Measurements from ENCODE around the gene KRTAP24-1. TPM values are rescaled to one million over a fixed set of nuclear protein-coding genes. Genes with fewer than 3 reads are reported as not detected.

The KRTAP24-1 gene
- total and polyA plus RNA-seq, 2 experiments from 2014 or later = not detected

DNA sequence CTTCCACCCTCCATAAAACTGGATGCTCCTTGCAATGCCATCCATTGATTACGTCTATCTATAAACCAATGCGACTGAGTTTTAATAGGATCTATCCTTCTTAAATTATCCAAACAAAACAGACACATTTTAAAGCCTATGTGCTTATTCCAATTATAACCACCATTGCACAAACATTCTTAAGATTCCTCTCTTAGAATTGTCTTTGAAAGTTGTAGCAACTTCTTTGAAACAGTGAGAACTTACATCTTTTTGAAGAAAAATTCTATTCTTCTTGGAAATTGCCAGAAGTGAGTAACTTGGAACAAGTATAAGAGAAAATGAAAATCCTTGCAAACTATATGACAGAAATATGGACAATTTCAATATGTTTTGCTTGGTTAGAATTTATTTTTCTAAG is 37.5 kb upstream of the KRTAP24-1 start, which contains the start of gene KRTAP26-1:
TSS of gene KRTAP26-1 (minus strand) at position 101 of the 400 bp plus-strand sequence. CDS start 280 bp downstream, outside the sequence.
- Histone ChIP-seq H3K4me1 (ENCODE audit: insufficient read depth) (no peaks in the 10 kb centered on the region), H3K27ac (no peak within 1 kb of the TSS), H3K4me2 (no peak within 1 kb of the TSS), H4K20me1 (ENCODE audit: insufficient read depth, poor library complexity, severe bottlenecking) (no peaks in the 10 kb centered on the region), H3K27me3 (no peaks in the 10 kb centered on the region), H3K79me2 (no peaks in the 10 kb centered on the region), H3K9me3 (ENCODE audit: low read depth) (peaks cover 5% of the 10 kb centered on the region), H3K4me3 (no peak within 1 kb of the TSS), H2AFZ (no peak within 1 kb of the TSS), H3K36me3 (replicated peaks; ENCODE audit: insufficient read depth, low read depth) (no peaks in the 10 kb centered on the region), H3K9me2 (replicated peaks; ENCODE audit: insufficient read depth) (no peaks in the 10 kb centered on the region)
- 94% methylated on average over 2 of the region's 2 CpGs for WGBS (ENCODE audit: low lambda C conversion rate, missing lambda C conversion rate)
- TF ChIP-seq EZH2phosphoT487 (IDR thresholded peaks at IDR 0.05; ENCODE audit: low read depth, severe bottlenecking, unreplicated experiment) (no peak), EZH2 (IDR thresholded peaks at IDR 0.05; ENCODE audit: borderline replicate concordance) (no peak)
- TF ChIP-seq, protein P1, sequence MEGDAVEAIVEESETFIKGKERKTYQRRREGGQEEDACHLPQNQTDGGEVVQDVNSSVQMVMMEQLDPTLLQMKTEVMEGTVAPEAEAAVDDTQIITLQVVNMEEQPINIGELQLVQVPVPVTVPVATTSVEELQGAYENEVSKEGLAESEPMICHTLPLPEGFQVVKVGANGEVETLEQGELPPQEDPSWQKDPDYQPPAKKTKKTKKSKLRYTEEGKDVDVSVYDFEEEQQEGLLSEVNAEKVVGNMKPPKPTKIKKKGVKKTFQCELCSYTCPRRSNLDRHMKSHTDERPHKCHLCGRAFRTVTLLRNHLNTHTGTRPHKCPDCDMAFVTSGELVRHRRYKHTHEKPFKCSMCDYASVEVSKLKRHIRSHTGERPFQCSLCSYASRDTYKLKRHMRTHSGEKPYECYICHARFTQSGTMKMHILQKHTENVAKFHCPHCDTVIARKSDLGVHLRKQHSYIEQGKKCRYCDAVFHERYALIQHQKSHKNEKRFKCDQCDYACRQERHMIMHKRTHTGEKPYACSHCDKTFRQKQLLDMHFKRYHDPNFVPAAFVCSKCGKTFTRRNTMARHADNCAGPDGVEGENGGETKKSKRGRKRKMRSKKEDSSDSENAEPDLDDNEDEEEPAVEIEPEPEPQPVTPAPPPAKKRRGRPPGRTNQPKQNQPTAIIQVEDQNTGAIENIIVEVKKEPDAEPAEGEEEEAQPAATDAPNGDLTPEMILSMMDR (IDR thresholded peaks at IDR 0.05; ENCODE audit: poor library complexity) = no peak
- DNase-seq (ENCODE audit: low spot score) = no peak

DNA sequence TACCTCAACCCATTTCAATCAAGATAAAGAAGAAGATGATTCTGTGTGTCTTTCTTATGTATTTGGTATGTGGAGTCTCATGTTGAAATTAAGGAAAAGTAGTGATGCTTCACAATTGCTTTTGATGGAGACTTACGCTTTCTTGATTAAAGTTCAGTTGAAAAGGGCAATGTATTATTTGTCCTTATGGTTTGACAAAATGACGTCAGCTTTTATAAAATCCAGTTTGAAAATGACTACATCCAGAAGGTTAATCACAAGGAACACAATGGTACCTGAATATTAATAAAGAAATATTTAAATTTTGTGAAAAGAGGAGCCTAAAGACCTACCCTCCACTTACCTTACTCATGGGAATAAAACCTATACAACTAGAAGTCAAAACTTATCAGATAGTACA is 33.0 kb upstream of the KRTAP24-1 start:
- H3K4me2 ChIP-seq = no peak overlapping the region
- H3K4me3 ChIP-seq = no peak overlapping the region
- H4K20me1 ChIP-seq (ENCODE audit: insufficient read depth, poor library complexity, severe bottlenecking) = no peaks in the 10 kb centered on the region
- H3K9me3 ChIP-seq (ENCODE audit: low read depth) = no peaks in the 10 kb centered on the region
- no peak for TF ChIP-seq EZH2phosphoT487 (IDR thresholded peaks at IDR 0.05; ENCODE audit: low read depth, severe bottlenecking, unreplicated experiment)
- TF ChIP-seq EZH2 (IDR thresholded peaks at IDR 0.05; ENCODE audit: borderline replicate concordance) = no peak
- TF ChIP-seq, protein P1 (IDR thresholded peaks at IDR 0.05; ENCODE audit: poor library complexity) = no peak
- no peaks in the 10 kb centered on the region for H3K9me2 ChIP-seq (replicated peaks; ENCODE audit: insufficient read depth)
- H3K27me3 ChIP-seq = no peaks in the 10 kb centered on the region
- no peak overlapping the region for H2AFZ ChIP-seq
- no peak overlapping the region for H3K27ac ChIP-seq
- no peaks in the 10 kb centered on the region for H3K4me1 ChIP-seq (ENCODE audit: insufficient read depth)
- no peaks in the 10 kb centered on the region for H3K36me3 ChIP-seq (replicated peaks; ENCODE audit: insufficient read depth, low read depth)
- DNase-seq (ENCODE audit: low spot score) = no peak
- no peaks in the 10 kb centered on the region for H3K79me2 ChIP-seq
- 95% methylated on average over 2 of the region's 2 CpGs for WGBS (ENCODE audit: low lambda C conversion rate, missing lambda C conversion rate)

DNA sequence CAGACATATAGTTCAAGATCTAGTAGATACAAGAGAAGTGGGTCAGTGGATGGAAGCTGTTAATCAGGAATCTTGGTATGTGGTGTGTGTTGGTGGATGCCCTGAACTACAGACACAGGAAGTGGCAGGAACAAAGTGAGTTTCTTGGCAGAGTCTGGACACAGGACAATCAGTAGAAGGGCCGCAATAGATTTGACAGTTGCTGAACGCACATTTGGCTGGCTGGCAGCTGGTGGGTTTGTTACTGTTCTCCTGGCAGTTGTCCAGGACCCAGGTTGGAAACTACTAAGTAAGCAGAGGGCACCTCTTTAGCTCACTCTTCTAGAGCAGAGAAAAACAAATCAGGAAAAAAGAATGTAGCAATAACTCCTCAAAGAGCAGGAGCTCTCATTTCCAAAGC is 24.1 kb upstream of the KRTAP24-1 start:
- WGBS (ENCODE audit: low lambda C conversion rate, missing lambda C conversion rate) = 81% methylated on average over 2 of the region's 2 CpGs

More for the DNA sequence above, 24.1 kb upstream of the KRTAP24-1 start:
- Histone ChIP-seq H3K4me1 (ENCODE audit: insufficient read depth) (no peaks in the 10 kb centered on the region), H3K4me2 (no peak overlapping the region), H3K27ac (no peak overlapping the region), H3K27me3 (no peaks in the 10 kb centered on the region), H3K36me3 (replicated peaks; ENCODE audit: insufficient read depth, low read depth) (no peaks in the 10 kb centered on the region), H2AFZ (no peak overlapping the region), H3K9me2 (replicated peaks; ENCODE audit: insufficient read depth) (no peaks in the 10 kb centered on the region), H3K9me3 (ENCODE audit: low read depth) (no peaks in the 10 kb centered on the region), H4K20me1 (ENCODE audit: insufficient read depth, poor library complexity, severe bottlenecking) (no peaks in the 10 kb centered on the region), H3K4me3 (no peak overlapping the region), H3K79me2 (no peaks in the 10 kb centered on the region)
- DNase-seq (ENCODE audit: low spot score) = no peak
- TF ChIP-seq EZH2 (IDR thresholded peaks at IDR 0.05; ENCODE audit: borderline replicate concordance) (no peak), EZH2phosphoT487 (IDR thresholded peaks at IDR 0.05; ENCODE audit: low read depth, severe bottlenecking, unreplicated experiment) (no peak)
- TF ChIP-seq, protein P1 (IDR thresholded peaks at IDR 0.05; ENCODE audit: poor library complexity) = no peak

Measured in hepatocyte (in vitro differentiated cells).